HCT116 (cell line): ENCODE measurements around the gene BYSL. TPM values are rescaled to one million over a fixed set of nuclear protein-coding genes. Genes with fewer than 3 reads are reported as not detected.

Experiments used
- CEBPB ChIP-seq: IDR thresholded peaks from 2 replicates; pipeline ENCODE4 v1.6.1; 2012; ENCODE audit warnings: low read depth
- FOSL1 ChIP-seq: IDR thresholded peaks from 2 replicates; pipeline ENCODE4 v1.6.1; 2012; ENCODE audit warnings: low read depth
- JUND ChIP-seq: IDR thresholded peaks from 2 replicates; pipeline ENCODE4 v1.6.1; 2012
- POLR2A ChIP-seq: IDR thresholded peaks from 2 replicates; pipeline ENCODE4 v1.7.0; 2011; ENCODE audit warnings: borderline replicate concordance; ENCODE audit not compliant: insufficient read depth, insufficient read length; ENCODE audit errors: extremely low read depth
- POLR2AphosphoS5 ChIP-seq: IDR thresholded peaks from 2 replicates; pipeline ENCODE4 v1.6.1; 2011; ENCODE audit warnings: mild to moderate bottlenecking, low read depth, low read length, moderate library complexity
- REST ChIP-seq: IDR thresholded peaks from 2 replicates; pipeline ENCODE4 v1.6.1; 2012; ENCODE audit warnings: low read depth
- SIN3A ChIP-seq: IDR thresholded peaks from 2 replicates; pipeline ENCODE4 v1.6.1; 2012; ENCODE audit warnings: low read depth
- SP1 ChIP-seq: IDR thresholded peaks from 2 replicates; pipeline ENCODE4 v1.6.1; 2012; ENCODE audit warnings: low read depth
- TCF7L2 ChIP-seq: IDR thresholded peaks from 2 replicates; pipeline ENCODE4 v1.7.0; 2011; ENCODE audit warnings: borderline replicate concordance, inconsistent platforms; ENCODE audit not compliant: insufficient read depth, insufficient read length; ENCODE audit errors: extremely low read depth
- YY1 ChIP-seq: IDR thresholded peaks from 2 replicates; pipeline ENCODE4 v1.6.1; 2011; ENCODE audit warnings: low read length, low read depth, moderate library complexity, mild to moderate bottlenecking; ENCODE audit not compliant: insufficient replicate concordance; ENCODE audit errors: extremely low read depth
- total RNA-seq: library from RNA; stranded (reverse); gene quantifications from one replicate; pipeline ENCODE4 v1.2.1, GENCODE V29; 2021; ENCODE audit not compliant: unreplicated experiment
- TF ChIP-seq, protein P1 (sequence below), 3 experiments: fragments of 200-600 bp in 1 of 3; sonication (generic) in 1 of 3; IDR thresholded peaks in 2 of 3; conservative IDR thresholded peaks in 1 of 3; 2 replicates each; pipeline ENCODE4 v1.5.1; 2012 to 2017; ENCODE audit warnings: low read depth in 2 of 3, low read length in 2 of 3, antibody characterized with exemption in 1 of 3, borderline replicate concordance in 1 of 3, control low read depth in 1 of 3, mild to moderate bottlenecking in 1 of 3, mixed read lengths in 1 of 3, mixed run types in 1 of 3, moderate library complexity in 1 of 3; ENCODE audit not compliant: insufficient read depth in 1 of 3

Gene BYSL
- total RNA-seq, 1 experiment from 2014 or later: 55.7 TPM

- TF ChIP-seq TCF7L2 (no peak), FOSL1 (no peak; the same call in none of the 2 replicates), POLR2A (no peak), SP1 (0 out of 2 replicates have a peak, but pooled peaks have one; percentile 1), CEBPB (peak; percentile 63), REST (no peak), POLR2AphosphoS5 (no peak; the same call in 1 of the 2 replicates), YY1 (no peak), JUND (0 out of 2 replicates have a peak, but pooled peaks have one; percentile 42), SIN3A (no peak)
- TF ChIP-seq, protein P1, sequence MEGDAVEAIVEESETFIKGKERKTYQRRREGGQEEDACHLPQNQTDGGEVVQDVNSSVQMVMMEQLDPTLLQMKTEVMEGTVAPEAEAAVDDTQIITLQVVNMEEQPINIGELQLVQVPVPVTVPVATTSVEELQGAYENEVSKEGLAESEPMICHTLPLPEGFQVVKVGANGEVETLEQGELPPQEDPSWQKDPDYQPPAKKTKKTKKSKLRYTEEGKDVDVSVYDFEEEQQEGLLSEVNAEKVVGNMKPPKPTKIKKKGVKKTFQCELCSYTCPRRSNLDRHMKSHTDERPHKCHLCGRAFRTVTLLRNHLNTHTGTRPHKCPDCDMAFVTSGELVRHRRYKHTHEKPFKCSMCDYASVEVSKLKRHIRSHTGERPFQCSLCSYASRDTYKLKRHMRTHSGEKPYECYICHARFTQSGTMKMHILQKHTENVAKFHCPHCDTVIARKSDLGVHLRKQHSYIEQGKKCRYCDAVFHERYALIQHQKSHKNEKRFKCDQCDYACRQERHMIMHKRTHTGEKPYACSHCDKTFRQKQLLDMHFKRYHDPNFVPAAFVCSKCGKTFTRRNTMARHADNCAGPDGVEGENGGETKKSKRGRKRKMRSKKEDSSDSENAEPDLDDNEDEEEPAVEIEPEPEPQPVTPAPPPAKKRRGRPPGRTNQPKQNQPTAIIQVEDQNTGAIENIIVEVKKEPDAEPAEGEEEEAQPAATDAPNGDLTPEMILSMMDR (IDR thresholded peaks at IDR 0.05 in 2 of 3, conservative IDR thresholded peaks at IDR 0.05 in 1 of 3; ENCODE audit: borderline replicate concordance in 1 of 3, insufficient read depth in 1 of 3, low read depth in 2 of 3, low read length in 2 of 3): no peak
Observed at GRCh38 chr6:41967312-41968287, 46.3 kb downstream of the BYSL start (continued).
